COLO829 (cell line): ENCODE measurements around the gene CHN2.
A peak's percentile ranks its signal among the peaks of the same experiment; 100 is the strongest.

Source experiments
- DNase-seq: peaks from one replicate; pipeline ENCODE4 v3.0.0; 2012; ENCODE audit warnings: low spot score

The CHN2 gene

DNA sequence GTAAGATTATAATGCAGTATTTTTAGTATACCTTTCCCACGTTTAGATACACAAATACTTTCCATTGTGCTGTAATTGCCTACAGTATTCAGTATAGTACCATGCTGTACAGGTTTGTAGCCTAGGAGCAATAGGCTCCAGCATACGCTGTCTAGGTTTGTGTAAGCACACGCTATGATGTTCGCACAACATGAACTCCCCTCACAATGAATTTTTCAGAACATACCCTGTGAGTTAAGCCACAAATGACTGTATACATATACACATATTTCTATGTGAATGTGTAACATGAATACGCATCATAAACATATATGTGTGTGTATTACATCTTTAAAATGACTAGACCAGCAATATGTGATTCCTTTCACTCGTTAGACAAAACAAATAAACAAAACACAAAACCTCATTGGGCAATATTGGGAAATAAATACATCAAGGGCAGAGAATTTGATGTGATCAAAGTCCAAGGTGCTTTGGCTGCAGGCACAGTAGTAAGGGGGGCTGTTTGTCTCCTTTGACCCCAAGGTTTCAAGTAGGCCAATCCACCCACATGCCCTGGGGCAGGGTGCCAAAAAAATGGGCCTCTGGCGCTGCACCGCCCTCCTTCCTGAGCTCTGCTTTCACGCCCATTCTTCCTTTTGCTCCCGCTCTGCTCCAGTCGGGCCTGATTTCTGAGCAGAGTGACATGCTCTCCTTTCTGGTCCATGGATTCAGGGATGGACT, 33.9 kb downstream of the CHN2 start:
- DNase-seq = no peak

DNA sequence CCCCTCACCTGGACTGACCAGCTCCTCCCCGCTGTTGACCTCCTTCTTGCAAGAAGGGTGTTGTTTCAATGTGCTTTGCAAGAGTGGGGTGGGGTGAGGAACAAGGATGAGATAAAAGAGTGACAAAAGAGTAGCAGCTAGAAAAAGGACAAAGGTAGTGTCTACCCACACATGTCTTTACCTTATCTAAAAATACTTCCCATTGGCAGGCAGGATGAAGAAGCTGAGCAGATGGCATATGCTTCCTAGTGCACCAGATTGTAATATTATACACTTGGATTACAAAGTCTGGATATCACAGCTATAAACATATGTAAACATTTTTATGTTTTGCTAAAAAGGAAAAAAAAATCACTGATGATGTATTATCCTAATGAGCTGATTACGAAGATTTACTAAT, 34.5 kb downstream of the CHN2 start:
- no peak for DNase-seq

DNA sequence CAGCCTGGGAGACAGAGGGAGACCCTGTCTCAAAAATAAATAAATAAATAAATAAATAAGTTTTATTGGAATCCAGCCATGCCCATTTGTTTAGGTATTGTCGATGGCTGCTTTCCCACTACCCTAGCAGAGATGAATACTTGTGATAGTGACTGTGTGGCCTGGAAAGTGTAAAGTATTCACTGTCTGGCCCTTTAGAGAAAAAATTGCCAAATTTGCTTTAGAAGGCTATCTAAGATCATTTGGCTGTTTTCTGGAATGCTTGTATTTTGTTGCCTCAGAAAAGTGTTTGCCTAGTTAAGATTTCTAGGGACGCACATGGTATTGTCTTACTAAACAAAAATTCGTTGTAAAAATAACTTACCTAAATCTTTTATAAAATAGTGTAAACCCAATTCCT, 35.4 kb downstream of the CHN2 start:
- no peak for DNase-seq

DNA sequence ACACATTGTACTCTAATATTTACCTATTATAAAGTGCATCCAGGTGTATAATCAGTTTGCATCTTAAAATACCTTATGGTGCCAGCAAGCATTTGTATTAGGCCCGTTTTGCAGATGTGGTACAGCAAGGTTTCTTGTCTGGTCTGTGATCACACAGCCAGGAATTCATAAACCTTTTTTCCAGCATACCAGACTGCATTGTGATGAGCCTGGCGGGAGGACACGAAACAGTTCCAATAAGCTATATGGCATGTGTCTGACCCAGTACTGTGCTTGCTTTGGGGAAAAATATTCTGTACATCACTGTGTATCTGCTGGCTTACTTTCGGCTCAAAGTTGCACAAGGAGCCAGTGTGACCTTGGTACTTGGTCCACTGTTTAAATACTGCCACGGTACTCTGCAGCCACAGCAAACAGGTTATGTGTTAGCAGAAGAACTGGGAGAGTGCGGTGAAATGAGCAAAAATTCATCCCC, 36.3 kb downstream of the CHN2 start:
- no peak for DNase-seq

DNA sequence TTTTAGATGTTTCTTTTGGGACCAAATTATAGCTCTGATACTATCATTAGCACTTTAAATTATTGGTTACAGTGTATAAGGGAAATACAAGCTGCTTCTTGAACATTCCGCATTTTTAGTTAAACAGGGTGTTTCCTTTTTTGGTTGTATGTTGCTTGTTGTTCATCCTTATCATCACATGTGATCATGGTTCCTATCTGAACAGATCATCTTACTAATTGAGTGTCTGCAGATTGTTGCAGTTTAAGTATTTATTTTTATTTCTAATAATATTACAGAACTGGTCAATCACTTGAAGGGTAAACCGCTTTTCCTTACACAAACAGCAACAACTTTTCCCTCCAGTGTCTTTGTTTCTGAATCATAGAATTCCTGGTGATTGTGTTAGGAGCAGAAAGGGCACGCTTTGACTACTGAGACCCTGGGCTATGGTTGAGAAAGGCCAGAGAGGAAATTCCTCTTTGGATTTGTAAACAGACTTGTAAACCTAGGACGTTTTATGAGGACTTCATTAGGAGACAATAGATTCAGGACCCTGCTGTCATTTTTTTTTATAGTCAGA, 37.2 kb downstream of the CHN2 start:
- DNase-seq = no peak

DNA sequence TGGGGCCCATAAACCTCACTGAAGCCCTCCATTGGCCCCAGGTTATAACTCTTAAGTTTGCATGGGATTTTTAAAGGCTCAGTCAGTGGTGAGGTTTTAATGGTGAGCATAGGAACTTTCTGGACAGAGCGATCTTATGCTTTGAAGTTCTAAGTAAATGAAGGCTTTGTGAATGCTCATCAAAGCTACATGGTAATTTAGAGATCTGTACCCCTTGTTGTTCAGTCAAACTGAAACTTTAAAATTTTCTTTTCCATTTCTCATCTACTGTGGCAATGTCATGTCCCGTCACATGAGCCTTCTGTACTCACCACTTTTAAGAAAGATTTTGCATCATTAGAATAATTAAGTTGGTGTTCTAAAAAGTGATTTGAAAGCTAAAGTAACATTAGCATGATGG, 39.9 kb downstream of the CHN2 start:
- DNase-seq = peak; percentile 56

DNA sequence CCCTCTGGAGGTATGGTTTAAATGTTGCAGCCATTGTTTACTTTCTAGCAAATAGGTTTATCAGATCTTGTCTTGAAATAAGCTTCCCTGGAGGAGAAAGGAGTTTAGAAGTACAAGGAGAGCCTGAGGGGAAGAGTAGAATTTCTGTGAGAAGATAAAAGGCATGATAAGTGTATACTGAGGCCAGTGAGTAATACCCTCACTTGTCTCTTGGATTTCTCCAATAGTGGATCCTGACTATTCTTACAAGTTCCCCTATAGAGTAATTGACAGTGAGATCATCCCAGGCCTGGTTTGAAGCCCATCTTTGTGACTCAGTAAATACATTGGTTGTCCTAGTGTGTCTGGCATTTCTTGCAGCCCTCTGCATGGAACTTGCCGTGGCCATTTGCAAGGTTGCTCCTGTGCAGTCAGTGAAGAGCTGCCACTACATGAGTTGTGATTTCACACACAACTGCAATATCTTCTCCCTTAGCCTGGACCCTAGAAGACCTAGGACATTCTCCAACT, 41.6 kb downstream of the CHN2 start:
- no peak for DNase-seq

DNA sequence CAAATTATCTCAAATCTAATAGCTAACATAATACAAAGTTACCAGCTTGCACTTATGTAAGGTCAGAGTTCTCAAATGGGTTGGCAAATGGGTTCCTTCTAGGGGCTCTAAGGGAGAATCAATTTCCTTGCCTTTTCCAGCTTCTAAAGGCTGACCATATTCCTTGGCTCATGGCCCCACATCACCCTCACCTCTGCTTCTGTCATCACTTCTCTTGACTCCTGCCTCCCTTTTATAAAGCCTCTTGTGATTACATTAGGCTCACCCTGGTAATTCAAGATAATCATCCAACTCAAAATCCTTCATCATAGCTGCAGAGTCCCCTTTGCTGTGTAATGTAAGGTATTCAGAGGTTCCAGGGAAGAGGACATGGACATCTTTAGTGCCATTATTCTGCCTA, 42.1 kb downstream of the CHN2 start:
- DNase-seq = no peak

DNA sequence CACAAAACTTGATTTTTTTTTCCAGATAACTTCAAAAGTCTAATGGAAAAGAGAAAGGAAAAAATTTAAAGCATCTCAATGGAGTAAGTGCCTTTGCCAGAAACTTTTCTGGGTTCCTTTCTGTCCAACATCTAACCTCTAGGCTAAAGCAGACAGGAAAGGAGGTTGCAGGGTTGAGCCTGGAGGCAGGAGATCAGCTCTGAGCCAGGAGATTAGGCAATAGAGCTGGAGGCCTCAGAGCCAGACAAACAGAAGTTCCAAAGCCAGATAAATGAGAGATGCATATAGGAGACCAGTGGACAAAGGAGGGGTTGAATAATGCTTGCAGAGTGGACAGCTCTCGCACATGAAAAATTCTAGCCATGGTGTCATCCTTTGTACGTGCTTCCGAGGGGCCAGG, 42.9 kb downstream of the CHN2 start:
- no peak for DNase-seq

DNA sequence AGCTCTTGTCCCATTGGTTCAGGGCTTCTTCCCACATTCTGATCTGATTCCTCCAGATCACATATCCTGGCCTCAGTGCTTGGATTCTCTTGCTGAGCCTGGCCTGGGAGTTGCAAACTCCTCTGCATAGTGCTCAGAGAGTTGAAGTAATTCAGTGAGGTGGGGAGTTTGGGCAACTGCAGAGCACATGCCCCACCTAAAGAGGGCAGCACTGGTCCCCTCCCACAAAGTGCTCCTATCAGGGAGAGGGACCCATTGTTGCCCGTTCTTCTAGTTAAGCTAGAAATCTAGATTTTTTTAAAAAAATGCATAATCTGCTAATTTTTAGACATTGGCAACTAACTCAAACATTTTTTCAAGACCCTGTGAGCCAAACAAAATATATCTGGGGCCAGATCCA, 45.1 kb downstream of the CHN2 start:
- DNase-seq = peak; percentile 28

DNA sequence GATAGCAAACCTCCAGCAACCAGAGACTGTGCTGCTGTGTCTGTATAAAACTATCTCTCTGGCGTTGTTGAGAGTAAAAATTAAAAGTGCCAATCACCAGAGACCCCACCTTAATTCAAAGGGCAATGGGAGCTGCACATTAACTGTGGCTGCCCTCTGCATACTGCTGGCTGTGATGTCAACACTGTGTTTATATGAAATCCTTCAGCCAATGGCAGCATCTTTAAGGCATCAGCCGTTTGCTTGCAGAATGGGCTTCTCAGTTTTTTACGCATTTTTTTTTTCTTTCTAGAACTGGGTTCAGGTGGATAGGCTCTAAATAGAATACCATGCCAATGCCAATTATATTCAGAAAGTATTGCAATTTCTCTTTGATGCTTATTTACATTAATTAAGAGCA, 47.7 kb downstream of the CHN2 start:
- no peak for DNase-seq

DNA sequence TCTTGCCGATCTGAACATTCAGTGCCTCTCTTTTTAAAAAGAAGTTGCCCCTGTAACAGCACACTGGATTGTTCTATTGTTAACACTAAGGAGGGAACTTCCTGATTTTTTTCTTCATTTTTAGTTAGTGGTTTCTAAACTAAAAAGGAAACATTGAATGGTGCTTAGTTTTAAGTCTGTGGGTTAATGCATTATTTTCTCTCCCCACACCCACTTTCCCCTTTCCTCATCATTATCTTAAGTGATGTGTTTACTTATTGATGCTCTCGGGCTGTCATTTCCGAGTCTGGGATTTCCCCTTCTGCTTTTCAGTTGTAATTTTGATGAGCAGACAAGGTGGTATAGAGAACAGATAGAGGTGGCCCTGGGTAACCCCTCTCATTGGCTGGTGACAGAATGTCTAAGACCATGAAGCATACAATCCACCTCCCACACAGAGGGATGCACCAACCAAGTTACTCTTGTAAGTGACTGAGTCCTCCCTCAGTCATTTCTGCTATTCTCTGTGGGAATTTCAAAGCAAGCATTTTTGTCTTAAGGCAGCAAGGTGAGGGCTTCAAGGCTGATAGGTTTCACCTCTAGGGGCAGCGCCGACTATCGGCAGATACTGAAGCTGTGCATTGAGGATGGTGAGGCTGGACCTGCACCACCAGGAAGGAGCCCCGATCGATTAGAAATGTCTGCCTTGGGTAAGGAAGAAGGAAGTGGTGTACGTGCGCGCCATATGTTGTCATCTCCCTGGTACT, 49.5 kb downstream of the CHN2 start:
- DNase-seq = no peak

DNA sequence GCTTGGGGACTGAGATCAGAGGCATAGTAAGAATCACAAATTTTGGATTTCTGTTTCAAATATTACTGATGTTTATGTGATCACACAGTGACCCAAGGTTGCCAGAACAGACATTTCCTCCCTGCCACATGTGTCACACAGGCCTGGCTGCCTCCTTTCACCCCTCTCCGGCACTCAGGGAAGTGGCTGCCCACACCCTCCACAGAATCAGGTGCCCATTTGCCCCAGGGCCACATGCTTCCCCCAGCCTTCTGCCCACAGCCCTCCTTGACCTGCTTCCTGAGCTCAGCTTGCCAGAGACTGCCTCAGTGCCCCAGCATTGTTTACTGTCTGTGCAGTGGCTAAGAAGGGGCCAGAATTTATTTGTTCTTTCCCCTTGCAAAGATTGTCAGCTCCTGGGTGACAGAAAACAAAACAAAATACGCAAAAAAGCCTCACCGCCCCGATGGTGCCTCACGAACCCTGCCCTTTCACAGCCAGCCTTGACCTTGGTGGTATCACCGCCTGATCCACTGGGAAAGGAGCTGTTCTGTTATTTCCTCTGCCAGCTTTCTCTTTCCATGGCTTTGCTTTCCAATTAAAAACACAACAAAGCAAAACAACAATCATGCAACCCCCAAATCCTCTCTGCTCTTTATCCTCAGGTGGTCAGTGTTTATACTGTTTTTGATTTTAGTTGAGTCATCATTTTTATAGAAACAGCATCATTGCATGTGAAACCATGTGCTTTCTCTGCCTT, 52.8 kb downstream of the CHN2 start:
- no peak for DNase-seq

DNA sequence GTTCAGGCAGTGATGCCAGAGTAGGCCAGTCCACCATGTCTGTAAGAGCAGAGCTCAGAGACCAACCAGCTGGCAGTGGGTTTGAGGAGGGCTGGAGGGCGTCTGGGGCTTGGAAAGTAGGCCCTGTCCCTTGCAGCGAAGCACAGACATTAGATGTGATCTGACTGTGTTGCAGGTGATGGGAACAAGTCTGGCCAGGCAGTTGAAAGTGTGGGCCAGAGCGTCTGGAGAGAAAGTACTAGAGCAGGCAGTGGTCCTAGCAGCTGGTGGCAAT, 53.3 kb downstream of the CHN2 start:
- no peak for DNase-seq

DNA sequence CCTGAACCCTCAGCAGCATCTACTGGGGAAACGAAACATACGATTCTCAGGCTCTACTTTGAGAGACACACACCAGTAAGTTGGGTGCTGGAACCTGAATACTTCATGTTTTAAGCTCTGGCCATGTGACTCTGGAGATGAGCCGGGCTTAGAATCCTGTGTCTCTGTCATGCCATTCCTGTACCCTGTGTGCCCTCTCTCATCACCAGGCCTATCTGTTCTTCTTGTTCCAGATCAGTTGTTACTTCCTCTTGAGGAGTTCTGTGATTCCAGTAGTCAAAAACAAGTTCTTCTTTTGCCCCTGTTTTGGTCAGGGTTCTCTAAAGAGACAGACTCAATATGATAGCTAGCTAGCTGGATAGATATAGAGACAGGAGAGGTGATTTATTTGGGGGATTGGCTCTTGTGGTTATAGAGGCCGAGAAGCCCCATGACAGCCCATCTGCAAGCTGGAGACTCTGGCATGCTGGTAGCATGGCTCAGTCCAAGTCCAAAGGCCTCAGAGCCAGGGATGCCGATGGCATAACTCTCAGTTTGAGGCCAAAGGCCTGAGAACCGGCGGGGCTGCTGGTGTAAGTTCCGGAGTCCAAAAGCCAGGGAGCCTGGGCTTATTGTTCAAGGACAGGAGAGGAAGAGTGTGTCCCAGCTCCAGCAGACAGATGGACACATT, 54.3 kb downstream of the CHN2 start:
- no peak for DNase-seq

DNA sequence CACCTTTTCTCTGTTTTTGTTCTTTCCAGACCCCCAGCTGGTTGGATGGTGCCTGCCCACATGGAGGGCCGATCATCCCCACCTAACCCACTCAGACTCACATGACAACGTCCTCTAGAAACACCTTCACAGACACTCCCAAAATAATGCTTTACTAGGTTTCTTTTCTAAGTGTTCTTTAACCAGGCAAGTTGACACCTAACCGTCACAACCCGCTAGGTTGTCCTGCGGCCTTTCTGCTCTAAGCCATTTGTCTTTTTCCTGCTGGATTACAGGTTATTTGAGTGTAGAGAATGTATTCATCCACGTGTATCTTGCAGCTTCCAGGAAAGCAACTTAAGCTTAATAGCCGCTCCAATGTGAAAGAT, 54.8 kb downstream of the CHN2 start:
- DNase-seq = no peak

DNA sequence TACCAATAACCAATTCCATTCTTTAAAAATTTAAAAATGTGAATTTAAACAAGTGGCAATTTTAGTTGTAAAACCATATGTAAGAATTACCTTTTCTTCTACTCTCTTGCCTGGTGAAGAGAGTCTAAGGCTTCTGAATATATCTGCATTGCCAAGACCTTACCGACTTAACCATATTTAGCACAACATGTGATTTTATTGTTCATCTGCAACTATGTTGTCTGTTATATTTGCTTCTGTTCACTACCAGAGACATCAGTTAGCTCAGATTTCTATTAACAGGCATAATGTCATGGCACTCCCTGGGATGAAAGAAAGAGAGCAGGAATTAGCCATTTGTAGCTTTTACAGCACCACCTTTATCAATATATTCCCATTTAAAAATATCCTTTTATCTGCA, 55.3 kb downstream of the CHN2 start:
- DNase-seq = no peak

DNA sequence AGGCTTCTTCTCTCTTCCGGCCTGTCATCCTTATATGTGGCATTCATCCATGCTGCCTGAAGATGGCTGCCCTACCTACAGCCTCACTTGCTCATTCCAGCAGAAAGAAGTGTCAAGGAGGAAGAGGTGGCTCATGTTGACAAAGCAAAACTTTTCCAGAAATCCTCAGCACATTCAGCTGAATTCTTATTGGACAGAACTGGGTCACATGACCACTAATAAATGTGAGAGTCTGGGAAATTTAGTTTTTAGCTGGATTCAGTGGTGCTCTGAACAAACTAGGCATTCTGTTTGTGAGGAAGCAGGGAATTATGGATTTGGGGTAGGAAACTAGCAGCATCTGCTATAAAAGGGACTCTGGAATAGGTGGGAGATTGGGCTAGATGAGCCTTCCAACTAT, 58.6 kb downstream of the CHN2 start:
- no peak for DNase-seq

DNA sequence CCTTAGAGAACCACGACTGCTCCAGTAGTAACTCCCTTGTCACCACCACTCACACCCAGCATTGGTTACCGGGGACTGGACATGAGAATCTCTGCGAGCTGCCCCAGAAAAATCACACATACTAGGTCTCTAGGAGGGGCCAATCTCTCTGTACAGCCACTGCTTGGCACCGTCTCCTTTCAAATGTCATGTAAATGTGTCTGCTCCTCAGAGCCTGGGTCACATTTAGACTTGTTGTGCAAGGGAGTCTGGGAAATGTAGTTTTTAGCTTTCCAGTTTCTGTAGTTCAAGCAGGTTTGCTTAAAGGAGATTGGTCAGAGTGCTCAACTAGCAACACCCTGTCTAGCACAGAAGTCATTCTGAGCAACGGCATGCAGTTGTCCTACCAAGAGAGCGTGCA, 60.0 kb downstream of the CHN2 start:
- peak; percentile 40 for DNase-seq

DNA sequence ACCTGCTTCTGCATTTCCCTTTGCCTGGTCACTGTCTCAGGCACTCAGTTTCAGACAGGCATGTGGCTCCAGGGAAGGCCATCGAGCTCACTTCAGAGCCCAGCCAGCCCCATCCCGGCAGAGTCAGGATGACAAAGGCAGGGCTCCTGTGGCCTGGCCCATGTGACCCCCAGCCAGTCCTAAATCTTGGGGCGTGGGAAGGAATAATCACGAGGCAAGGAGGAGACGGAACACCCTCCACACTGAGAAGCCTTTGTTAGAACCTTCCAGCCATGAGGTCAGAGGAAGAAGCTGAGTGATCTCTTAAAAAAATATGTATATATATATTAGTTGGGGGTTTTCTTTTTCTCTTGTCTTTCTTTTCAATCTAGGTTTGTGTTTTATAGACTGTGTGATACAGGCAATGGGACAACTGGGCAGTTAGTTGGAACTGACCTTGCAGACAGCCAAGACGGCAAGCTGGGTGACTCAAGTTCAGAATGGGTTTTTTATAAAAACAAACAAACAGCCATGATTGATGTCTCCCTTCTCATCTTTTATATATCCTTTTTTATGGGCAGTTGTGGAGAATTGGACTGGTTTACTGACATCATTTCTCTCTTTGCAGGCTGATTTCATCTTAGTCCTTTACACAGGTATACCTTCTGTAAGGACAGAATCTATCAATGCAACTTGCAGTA, 60.8 kb downstream of the CHN2 start:
- peak; percentile 64 for DNase-seq

DNA sequence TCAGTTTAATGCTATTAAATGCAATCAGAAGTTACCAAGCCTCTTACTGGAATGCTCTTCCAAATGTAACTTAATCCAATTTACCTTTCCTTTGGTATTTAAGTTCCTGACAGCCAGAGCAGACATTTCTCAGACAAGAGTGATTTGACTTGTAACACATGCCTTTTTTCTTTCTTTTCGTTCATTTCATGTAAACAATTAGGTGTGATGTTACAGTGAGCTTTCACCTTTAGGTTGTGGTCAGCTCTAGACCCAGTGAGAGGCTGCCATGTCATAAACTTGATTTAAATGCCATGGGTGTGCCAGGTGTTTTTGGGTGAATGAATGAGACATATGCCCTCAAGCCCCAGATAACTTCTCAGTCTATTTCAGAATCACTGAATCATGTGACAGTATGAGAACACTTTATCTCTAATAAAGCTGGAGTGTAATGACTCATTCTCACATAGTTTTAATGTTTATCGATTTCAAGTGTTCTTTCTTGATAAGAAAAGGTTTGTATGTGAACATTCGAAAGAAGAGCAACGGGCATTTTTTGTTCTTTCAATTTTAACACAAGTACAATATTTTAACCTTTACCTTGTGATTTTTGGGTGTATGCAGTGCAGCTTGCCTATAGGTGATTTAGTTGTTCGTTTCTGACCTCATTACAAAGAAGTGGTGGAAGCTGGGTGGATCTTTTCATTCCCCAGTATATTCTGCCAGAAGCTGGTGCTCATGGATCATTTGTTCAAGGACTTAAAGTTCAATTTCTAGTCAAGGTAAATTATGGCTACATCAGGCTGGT, 61.5 kb downstream of the CHN2 start:
- DNase-seq = peak; percentile 23
